AG09319 (cell line): ENCODE data around the gene CCL8.

Experiments
- DNase-seq: peaks from one replicate; pipeline ENCODE4 v3.0.0-alpha.2; 2010; ENCODE audit warnings: low read depth; ENCODE audit errors: extremely low read depth
- TF ChIP-seq, protein P1 (sequence below): IDR thresholded peaks from 2 replicates; pipeline ENCODE4 v1.5.1; 2011; ENCODE audit warnings: low read depth, mild to moderate bottlenecking, inconsistent platforms, low read length, moderate library complexity

Gene CCL8

DNA sequence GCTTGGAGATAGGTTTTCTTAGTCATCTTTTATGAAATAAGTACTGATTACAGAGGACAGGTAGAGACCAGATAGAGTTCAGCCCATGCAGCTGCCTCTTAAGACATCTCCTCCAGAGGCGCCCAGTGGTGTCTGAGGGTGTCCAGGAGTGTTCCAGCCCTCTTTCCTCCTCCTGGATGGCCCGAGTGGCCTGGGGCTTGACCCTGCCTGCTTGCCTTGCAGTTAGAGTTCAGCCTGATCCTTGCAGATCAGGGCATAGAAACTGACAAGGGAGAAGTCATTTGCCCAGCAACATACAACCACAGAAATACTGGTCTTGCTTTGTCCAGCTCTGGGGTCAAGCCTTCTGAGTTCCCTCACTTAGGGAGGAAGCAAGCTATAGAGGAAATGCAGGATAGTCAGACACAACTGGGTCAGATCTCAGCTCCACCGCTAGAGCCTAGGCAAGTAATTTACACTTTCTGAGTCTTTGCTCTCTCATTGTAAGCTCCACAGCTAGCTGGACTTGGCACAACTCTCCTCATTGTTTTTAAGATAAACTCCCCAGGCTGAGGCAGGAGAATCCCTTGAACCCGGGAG, 47.4 kb downstream of the CCL8 start:
- no peak for DNase-seq
- TF ChIP-seq, protein P1, sequence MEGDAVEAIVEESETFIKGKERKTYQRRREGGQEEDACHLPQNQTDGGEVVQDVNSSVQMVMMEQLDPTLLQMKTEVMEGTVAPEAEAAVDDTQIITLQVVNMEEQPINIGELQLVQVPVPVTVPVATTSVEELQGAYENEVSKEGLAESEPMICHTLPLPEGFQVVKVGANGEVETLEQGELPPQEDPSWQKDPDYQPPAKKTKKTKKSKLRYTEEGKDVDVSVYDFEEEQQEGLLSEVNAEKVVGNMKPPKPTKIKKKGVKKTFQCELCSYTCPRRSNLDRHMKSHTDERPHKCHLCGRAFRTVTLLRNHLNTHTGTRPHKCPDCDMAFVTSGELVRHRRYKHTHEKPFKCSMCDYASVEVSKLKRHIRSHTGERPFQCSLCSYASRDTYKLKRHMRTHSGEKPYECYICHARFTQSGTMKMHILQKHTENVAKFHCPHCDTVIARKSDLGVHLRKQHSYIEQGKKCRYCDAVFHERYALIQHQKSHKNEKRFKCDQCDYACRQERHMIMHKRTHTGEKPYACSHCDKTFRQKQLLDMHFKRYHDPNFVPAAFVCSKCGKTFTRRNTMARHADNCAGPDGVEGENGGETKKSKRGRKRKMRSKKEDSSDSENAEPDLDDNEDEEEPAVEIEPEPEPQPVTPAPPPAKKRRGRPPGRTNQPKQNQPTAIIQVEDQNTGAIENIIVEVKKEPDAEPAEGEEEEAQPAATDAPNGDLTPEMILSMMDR, result no peak

- TF ChIP-seq, protein P1, result no peak
- DNase-seq, result no peak
Observed at GRCh38 chr17:34367486-34368195, 48.4 kb downstream of the CCL8 start.

DNA sequence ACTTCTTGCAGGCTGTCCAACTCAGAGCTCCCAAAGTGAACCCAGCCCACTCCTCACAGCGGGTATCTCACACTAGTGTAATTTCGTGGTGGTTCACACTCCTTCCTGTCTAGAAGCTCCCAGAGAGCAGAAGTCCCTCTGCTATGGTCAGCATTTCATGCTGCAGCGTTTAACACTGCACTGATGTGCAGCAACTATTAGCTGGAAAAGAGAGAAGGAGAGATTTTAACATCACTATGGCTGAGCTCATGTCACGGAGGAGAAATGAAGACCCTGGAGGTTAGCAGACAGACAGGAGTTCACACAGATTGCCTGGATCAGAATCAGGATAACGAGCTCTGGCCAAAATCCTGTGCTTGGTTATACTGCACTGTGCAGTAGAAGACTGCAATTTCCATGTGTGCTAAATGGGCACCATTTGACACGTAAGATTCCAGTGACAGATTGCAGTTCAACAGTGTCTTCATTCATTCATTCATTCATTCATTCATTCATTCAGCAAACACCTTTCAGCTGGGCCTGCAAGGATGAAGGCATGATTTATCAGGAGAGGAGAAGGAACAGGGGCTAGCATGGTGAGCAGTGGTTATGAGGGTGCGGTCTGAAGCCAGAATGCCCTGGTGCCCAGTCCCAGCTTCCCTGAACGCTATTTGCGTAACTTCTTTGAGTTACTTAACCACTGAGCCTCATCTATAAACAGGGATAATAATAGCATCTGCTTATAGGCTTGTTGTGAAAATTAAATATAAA, 49.1 kb downstream of the CCL8 start:
- TF ChIP-seq, protein P1, result no peak

GRCh38 chr17:34368946-34369500, 49.8 kb downstream of the CCL8 start:
- no peak for DNase-seq
- TF ChIP-seq, protein P1, result no peak

More for the DNA sequence above, 49.1 kb downstream of the CCL8 start:
- no peak for DNase-seq

DNA sequence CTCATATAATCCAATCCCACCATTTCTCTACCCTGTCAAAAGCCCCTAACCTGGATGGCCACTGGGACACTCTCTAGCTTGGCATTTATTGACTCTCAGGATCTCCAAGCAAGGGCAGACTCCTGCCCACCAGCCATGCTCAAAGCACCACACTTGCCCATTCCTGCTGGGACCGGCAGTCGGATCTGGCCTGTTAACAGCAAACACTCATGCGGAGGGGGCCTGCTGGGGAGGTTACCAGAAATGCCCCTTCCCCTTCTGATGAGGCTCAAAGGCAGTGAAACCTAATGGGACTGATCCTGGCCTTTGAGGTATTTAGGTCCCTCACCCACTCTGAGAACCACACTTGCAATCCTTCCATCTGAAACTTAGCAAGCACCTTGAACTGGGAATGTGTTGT, 50.3 kb downstream of the CCL8 start:
- DNase-seq, result no peak
- TF ChIP-seq, protein P1, result no peak

DNA sequence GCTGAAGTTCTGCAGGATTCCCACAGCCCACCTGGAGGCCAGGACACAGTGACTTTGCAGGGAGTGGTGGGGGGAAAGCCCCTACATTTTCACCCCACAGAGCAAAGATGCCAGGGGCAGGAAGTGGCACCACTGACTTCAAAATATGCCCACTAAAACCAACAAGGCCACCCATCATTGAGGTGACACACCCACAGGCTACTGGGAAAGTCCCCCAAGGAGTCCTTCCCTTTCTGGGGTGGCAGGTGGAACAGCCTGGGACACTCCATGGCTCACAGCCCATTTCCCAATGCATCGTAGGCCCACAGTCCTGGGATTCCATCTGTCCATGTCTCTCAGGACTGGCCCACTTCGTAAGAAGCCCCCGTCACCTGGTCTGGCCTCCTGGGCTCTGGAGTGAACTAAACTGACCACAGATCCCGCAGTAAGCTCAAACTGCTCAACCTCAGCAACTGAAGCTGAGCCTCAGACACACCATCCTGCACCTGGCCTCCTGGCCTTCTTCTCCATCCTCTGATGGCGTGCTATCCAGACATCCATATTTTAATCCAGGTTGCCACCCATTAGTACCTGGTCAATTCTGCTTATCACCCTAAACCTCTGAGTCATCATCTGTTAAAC, 51.3 kb downstream of the CCL8 start:
- DNase-seq, result no peak
- TF ChIP-seq, protein P1, result no peak
